PC-3 (cell line): ENCODE data around the gene ATP1B1. TPM values are rescaled to one million over a fixed set of nuclear protein-coding genes. Genes with fewer than 3 reads are reported as not detected.

Source experiments
- ATAC-seq: fragments of 200-7000 bp; cut with Tn5 transposase; 2 replicates; pipeline ENCODE4 v1.9.1; 2020; ENCODE audit warnings: mild to moderate bottlenecking, moderate library complexity
- BruUV-seq: library from RNA; stranded (reverse); fragments of 400-500 nt; replicated peaks from 2 replicates; lab custom pipeline; 2021; lab: Mats Ljungman, UMichigan
- CTCF ChIA-PET: fragments of 300-600 bp; sonication (Branson Sonifier 250); formaldehyde crosslinking; loops from one replicate; lab custom pipeline; 2022; ENCODE audit warnings: antibody characterized with exemption; lab: Charles Lee
- POLR2A ChIA-PET: fragments of 300-600 bp; sonication (Branson Sonifier 250); formaldehyde crosslinking; loops from one replicate; lab custom pipeline; 2022; ENCODE audit warnings: antibody characterized with exemption; ENCODE audit not compliant: unreplicated experiment; lab: Charles Lee
- DNase-seq: peaks from one replicate; pipeline ENCODE4 v3.0.0-alpha.2; 2015
- H2AFZ ChIP-seq: fragments of 300-600 bp; sonication (generic); 2 replicates; pipeline ENCODE4 v1.6.0; 2016; ENCODE audit warnings: antibody characterized with exemption, low read length
- H3F3A ChIP-seq: fragments of 300-600 bp; sonication (generic); one replicate; pipeline ENCODE4 v1.6.0; 2017; ENCODE audit warnings: antibody characterized with exemption, low read length, control low read depth, mild to moderate bottlenecking; ENCODE audit not compliant: unreplicated experiment
- H3K27ac ChIP-seq: fragments of 300-600 bp; sonication (generic); 2 replicates; pipeline ENCODE4 v1.5.1; 2016; ENCODE audit warnings: mild to moderate bottlenecking, low read length
- H3K27me3 ChIP-seq: fragments of 300-600 bp; sonication (generic); 2 replicates; pipeline ENCODE4 v1.6.1; 2016; ENCODE audit warnings: low read length, mixed read lengths
- H3K36me3 ChIP-seq: fragments of 300-600 bp; sonication (generic); 2 replicates; pipeline ENCODE4 v1.6.1; 2016; ENCODE audit warnings: low read depth, mixed run types, low read length, mixed read lengths
- H3K4me1 ChIP-seq: fragments of 300-600 bp; sonication (generic); 2 replicates; pipeline ENCODE4 v1.5.1; 2016; ENCODE audit warnings: low read length; ENCODE audit not compliant: insufficient read depth
- H3K4me2 ChIP-seq: fragments of 300-600 bp; sonication (generic); 2 replicates; pipeline ENCODE4 v1.6.0; 2016; ENCODE audit warnings: low read length
- H3K4me3 ChIP-seq: fragments of 300-600 bp; sonication (generic); 2 replicates; pipeline ENCODE4 v1.5.1; 2016; ENCODE audit warnings: mild to moderate bottlenecking, low read length, mixed read lengths
- H3K79me2 ChIP-seq: fragments of 300-600 bp; sonication (generic); 2 replicates; pipeline ENCODE4 v1.6.1; 2017; ENCODE audit warnings: low read length, mixed read lengths
- H3K9ac ChIP-seq: fragments of 300-600 bp; sonication (generic); 2 replicates; pipeline ENCODE4 v1.6.0; 2016; ENCODE audit warnings: mild to moderate bottlenecking, low read length
- H3K9me2 ChIP-seq: fragments of 300-600 bp; sonication (generic); replicated peaks from 2 replicates; pipeline ENCODE4 v1.6.1; 2016; ENCODE audit warnings: mixed run types, low read length, mixed read lengths
- H3K9me3 ChIP-seq: fragments of 300-600 bp; sonication (generic); 2 replicates; pipeline ENCODE4 v1.6.1; 2016; ENCODE audit warnings: low read length, mixed read lengths
- H4K20me1 ChIP-seq: fragments of 300-600 bp; sonication (generic); 2 replicates; pipeline ENCODE4 v1.6.1; 2016; ENCODE audit warnings: low read length, mixed read lengths
- CTCF ChIP-seq: fragments of 300-600 bp; sonication (generic); conservative IDR thresholded peaks from 2 replicates; pipeline ENCODE4 v1.5.1; 2017; ENCODE audit warnings: antibody characterized with exemption, low read depth, mild to moderate bottlenecking, low read length
- EZH2 ChIP-seq: fragments of 300-600 bp; sonication (generic); IDR thresholded peaks from one replicate; pipeline ENCODE4 v1.6.1; 2017; ENCODE audit warnings: antibody characterized with exemption, mild to moderate bottlenecking, low read length; ENCODE audit not compliant: unreplicated experiment
- EZH2phosphoT487 ChIP-seq: fragments of 300-600 bp; sonication (generic); IDR thresholded peaks from 2 replicates; pipeline ENCODE4 v1.6.1; 2018; ENCODE audit warnings: mild to moderate bottlenecking, antibody characterized with exemption, low read length, borderline replicate concordance
- intact Hi-C: fragments of 100-400 bp; cut with micrococcal nuclease; formaldehyde crosslinking; loops from 2 replicates; pipeline ENCODE4 v1.9.0; 2023
- total RNA-seq: library from RNA; depleted of rRNA; stranded (reverse); fragments of >200 nt; gene quantifications from 2 replicates; pipeline ENCODE4 v1.2.3, GENCODE V29; 2014

Gene ATP1B1
- total RNA-seq, 1 experiment from 2014 or later, result 68.7 TPM

GRCh38 chr1:169102567-169102966, 3.9 kb upstream of the ATP1B1 start:
- Histone ChIP-seq H3K4me2 (peak overlapping the region; percentile 32), H3K9me3 (no peaks in the 10 kb centered on the region), H3K4me1 (peaks cover 27% of the 10 kb centered on the region), H4K20me1 (peaks cover 7% of the 10 kb centered on the region; the same call in 1 of the 2 replicates), H3K36me3 (no peaks in the 10 kb centered on the region), H3K79me2 (peaks cover 11% of the 10 kb centered on the region), H3K4me3 (no peak overlapping the region), H3K9ac (no peak overlapping the region), H3K9me2 (no peaks in the 10 kb centered on the region), H3F3A (no peaks in the 10 kb centered on the region), H3K27ac (no peak overlapping the region; the same call in 1 of the 2 replicates), H3K27me3 (no peaks in the 10 kb centered on the region), H2AFZ (peak overlapping the region; percentile 49)
- no TSS peak for BruUV-seq
- no peak for TF ChIP-seq EZH2phosphoT487
- TF ChIP-seq CTCF, result no peak
- no peak for TF ChIP-seq EZH2
- POLR2A ChIA-PET, result no interaction called here
- ATAC-seq (peak; percentile 7), DNase-seq (peak; percentile 83)
- intact Hi-C loops, result loop anchor here (10.0 kb wide), 1 partner anchor 758 kb away; no protein-coding TSS in a partner anchor
- CTCF ChIA-PET, result no interaction called here

DNA sequence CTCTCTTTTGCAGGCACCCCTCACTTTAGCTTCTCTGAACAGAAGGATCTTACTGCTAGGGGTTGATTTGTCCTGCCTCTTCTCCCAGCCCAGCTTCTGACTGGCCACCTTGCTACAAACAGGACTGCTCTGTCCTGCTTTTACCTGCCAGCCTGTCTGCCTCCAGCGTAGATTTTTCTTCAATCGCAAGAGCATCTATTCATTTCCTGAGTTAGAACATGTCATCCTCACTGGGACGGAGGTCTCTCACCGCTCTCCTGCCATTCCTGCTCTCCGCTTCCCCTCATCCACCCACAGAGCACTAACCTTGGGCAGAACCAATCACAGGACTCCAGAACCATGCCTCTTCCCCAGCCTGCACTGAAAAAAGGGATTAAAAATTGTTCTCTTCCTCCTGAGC, 3.5 kb upstream of the ATP1B1 start:
- Histone ChIP-seq H2AFZ (peak overlapping the region; percentile 49), H3K79me2 (peaks cover 15% of the 10 kb centered on the region), H4K20me1 (peaks cover 7% of the 10 kb centered on the region; the same call in 1 of the 2 replicates), H3K4me1 (peaks cover 27% of the 10 kb centered on the region), H3F3A (no peaks in the 10 kb centered on the region), H3K4me3 (no peak overlapping the region), H3K9me3 (no peaks in the 10 kb centered on the region), H3K27ac (no peak overlapping the region), H3K4me2 (peak overlapping the region; percentile 32), H3K36me3 (no peaks in the 10 kb centered on the region), H3K9ac (no peak overlapping the region), H3K27me3 (no peaks in the 10 kb centered on the region), H3K9me2 (no peaks in the 10 kb centered on the region)
- no peak for DNase-seq
- BruUV-seq, result no TSS peak
- CTCF ChIA-PET, result no interaction called here
- no peak for ATAC-seq
- no peak for TF ChIP-seq EZH2phosphoT487
- TF ChIP-seq EZH2, result no peak
- TF ChIP-seq CTCF, result no peak
- intact Hi-C loops, result loop anchor here (10.0 kb wide), 1 partner anchor 758 kb away; no protein-coding TSS in a partner anchor
- POLR2A ChIA-PET, result no interaction called here

DNA sequence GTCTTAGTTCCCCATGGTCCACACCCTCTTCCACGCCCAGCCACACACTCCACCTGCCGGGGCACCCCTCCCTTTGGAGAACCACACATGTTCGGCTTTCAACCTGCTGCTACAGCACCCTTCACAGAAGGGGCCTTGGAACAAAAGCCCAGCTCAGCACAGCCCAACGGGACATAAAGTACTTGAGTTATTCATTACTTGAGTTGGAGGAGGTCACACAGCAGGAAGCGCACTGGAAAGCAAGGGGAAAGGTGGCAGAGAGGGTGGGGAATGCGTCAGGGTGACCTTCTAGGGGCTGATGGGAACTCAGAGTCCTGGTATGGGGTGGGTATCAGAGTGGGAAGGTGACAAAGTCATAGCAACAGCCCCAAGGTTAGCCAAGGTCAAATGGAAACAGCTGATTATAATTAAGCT, 3.0 kb upstream of the ATP1B1 start:
- intact Hi-C loops, result loop anchor here (10.0 kb wide), 1 partner anchor 759 kb away; no protein-coding TSS in a partner anchor
- TF ChIP-seq CTCF (no peak), EZH2 (no peak), EZH2phosphoT487 (no peak)
- H3F3A ChIP-seq, result no peaks in the 10 kb centered on the region
- peaks cover 7% of the 10 kb centered on the region; the same call in 1 of the 2 replicates for H4K20me1 ChIP-seq
- no peaks in the 10 kb centered on the region for H3K27me3 ChIP-seq
- H3K4me1 ChIP-seq, result peaks cover 29% of the 10 kb centered on the region
- ChIA-PET POLR2A (no interaction called here), CTCF (no interaction called here)
- no peak overlapping the region for H3K9ac ChIP-seq
- BruUV-seq, result no TSS peak
- no peak overlapping the region for H3K4me2 ChIP-seq
- no peak for DNase-seq
- no peak overlapping the region for H2AFZ ChIP-seq
- no peak overlapping the region for H3K4me3 ChIP-seq
- H3K79me2 ChIP-seq, result peaks cover 20% of the 10 kb centered on the region
- H3K27ac ChIP-seq, result no peak overlapping the region
- no peaks in the 10 kb centered on the region for H3K36me3 ChIP-seq
- H3K9me2 ChIP-seq, result no peaks in the 10 kb centered on the region
- H3K9me3 ChIP-seq, result no peaks in the 10 kb centered on the region
- no peak for ATAC-seq
